HG03064 (cell line): ENCODE measurements around the gene TRPM3.

Source experiments
- ATAC-seq: cut with Tn5 transposase; IDR thresholded peaks from one replicate; pipeline ENCODE4 v1.9.1; 2021; ENCODE audit warnings: low read depth; ENCODE audit not compliant: unreplicated experiment

Gene TRPM3

DNA sequence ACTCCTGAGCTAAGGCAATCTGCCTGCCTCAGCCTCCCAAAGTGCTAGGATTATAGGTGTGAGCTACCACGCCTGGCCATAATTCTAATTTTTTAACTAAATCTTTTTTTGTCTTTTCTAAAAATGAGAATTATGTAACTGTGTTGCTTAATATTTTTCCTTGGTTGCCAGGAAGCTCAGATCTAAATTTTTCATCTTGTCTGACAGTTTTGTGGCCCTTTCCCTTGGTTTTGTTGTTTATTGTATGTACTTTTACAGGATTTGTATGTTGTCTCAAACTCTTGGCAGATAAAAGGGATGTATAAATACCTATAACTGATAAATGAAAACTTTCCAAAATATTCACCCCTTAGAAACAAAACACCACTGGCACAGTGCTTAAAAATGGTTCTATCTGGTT is 618.7 kb downstream of the TRPM3 start:
- ATAC-seq = no peak

DNA sequence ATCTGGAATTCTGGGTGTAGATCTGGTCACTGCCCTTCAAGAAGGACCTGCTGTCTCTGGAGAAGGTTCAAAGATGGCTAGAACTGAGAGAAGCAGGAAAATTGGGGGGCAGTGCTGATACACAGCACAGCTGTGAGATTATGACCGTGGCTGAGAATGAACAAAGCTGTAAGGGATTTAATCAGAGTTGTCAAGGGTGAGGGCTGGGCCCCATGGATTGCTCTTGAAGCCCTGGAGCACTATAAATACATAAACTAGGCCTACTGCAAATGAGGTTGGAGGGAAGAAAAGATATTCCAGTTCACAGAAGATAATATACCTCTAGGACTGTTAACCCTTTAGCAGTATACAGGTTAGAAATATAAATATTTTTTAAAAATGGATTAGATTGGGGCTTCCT is 620.6 kb downstream of the TRPM3 start:
- ATAC-seq = no peak

DNA sequence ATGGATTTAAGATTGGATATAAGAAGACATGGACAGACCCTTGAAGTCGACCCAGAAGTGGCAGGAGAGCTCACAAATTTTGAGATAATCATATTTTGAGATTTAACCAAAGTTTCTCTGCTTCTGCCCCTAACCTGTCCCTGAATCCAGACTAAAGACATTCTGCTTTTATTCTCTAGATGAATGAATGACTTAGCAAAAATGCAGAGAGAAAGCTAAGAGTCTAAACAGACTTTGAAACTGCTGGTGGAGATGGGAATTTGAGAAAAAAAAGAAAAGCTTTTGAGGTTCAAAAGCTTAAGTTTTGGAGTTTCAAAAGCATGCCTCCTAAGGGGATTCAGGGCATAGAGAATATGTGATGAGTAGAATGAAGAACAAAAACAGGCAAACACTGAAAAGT is 621.8 kb downstream of the TRPM3 start:
- no peak for ATAC-seq

DNA sequence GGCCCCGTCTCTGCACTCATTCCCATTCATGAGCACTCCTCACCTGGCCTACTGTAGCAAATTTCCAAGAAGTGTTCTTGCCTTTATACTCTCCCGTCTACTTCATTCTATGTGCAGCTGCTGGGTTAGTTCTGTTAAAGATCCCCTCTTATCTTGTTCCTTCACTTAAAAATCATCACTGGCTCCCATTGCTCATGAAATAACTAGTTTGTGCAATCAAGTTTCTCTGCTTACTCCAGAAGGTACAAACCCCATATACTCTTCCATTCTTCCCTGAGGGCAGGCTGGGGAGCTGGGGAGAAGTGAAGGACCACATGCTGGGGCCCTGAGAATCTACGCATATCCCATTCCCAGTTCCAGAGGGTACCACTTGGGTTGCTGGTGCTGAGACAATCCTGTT is 622.6 kb downstream of the TRPM3 start:
- ATAC-seq = no peak

DNA sequence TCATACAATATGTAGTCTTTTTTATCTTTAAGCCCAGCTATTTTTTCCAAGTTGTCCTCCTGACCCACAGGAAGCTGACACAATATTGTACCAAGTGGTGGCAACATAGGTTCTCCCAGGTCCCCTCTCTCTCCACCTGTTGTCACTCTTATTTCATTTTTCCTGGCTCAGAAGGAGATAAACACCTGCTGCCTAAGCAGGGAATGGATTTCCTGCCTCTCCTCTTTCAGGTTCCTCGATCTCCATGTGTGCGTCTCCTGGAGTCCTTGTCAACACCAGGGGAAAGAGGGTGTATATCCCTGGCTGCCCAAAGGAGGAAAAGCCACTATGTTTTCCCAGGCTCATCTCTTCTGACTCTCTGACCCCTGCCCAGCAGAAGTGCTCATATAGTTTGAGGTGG is 625.2 kb downstream of the TRPM3 start:
- ATAC-seq = no peak

DNA sequence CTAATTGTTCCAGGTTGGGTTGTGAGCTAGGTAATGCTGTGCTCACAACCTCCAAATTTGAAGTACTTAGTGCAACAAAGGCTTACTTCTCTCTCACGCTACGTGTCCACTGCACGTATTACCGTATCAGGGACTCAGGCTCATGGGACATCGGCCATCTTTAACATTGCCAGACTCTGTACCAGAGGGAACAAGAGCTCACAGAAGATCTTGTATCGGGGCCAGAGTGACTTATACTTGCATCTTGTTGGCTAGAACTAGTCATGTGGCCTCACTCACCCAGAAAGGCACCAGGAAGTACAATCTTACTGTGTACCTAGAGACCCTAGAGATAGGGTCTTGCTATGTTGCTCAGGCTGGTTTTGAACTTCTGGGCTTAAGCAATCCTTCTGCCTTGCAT is 625.9 kb downstream of the TRPM3 start:
- no peak for ATAC-seq

DNA sequence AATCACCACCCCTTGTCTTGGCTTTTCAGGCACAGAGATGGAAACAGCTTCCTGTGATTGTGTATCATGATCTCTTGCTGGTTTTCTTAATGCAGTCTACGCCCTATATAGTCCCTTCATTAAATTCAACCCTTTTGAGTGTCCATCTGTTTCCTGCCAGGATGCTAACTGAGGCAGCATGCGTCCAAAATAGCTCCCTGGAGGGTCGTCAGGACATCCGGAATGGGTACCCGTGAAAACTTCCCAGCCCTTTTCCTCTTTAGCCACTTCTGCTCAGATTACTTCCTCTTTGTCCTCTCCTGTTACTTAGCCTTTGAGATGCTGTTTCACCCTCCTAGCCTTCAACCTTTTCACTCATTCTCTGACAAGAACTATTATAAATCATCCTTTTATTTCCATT is 627.2 kb downstream of the TRPM3 start:
- ATAC-seq = no peak

DNA sequence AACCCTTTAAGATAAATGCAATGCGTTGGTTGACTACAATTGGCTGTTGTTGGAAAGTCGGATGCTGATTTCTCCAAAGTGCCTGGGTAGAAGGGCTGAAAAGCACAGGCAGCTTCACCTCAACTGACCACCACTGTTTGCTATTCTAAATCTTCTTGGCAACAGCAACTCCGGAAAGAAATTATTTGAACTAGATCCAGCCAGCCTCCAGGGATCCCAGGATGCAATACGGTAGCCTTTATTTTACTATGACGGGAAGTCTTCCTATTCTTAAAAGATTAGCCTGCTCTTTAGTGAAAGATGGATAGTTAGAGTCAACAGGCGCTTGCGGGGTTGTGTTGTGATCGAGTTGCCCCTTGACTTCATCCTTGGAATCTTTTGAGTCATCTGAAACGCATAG is 628.4 kb downstream of the TRPM3 start:
- no peak for ATAC-seq

DNA sequence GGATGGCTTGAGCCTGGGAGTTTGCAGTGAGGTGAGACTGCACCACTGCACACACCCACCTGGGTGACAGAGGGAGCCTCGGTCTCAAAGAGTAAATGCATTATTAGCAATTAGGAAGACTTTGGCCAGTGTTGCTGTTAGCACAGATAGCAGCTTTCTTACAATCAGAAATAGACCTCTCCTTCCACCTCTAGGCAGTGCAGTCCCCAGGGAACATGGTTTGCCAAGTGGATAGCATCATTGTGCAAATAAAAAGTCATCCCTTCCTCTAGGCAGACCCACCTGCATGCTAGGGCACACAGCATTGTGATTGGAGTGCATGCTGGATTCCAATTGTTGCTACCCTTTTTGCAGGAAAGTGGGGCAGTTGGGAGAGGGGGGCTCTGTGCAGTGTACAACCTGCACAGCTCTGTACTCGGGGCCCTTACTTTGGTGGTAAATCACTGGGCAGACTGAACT is 629.1 kb downstream of the TRPM3 start:
- no peak for ATAC-seq

DNA sequence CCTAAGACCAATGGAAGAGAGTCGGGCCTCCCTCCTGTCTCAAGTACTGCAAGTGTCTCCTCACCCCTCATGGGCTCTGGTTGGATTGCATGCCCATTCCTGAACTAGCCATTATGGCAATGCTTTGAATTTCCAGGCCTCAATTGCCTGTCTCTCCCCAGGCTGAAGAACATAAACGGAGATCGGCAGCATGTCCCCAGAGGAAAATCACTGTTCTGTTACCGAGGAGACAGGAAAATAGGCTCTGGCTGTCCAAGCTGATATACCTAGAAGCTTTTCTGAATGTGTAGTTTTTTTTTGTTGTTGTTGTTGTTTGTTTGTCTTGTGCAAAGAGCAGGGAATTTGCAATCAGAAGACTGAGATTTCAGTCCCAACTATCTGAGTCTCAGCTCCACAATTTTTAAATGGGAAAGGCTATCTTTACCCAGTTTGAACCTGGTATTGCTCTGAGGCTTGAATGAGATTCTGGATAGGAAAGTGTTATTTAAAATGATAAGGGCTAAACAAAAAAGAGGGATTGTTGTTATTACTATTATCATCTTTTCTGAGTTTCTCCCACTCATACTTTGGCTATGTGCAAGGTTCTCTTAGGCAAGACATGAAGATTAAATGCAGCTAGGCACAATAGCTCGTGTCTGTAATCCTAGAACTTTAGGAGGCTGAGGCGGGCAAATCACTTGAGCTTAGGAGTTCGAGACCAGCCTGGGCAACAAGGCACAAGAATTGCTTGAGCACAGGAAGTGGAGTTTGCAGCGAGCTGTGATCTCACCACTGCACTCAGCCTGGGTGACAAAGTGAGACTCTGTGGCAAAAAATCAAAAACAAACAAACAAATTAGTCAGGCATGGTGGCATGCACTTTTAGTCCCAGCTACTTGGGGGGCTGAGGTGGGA is 629.7 kb downstream of the TRPM3 start:
- ATAC-seq = no peak

DNA sequence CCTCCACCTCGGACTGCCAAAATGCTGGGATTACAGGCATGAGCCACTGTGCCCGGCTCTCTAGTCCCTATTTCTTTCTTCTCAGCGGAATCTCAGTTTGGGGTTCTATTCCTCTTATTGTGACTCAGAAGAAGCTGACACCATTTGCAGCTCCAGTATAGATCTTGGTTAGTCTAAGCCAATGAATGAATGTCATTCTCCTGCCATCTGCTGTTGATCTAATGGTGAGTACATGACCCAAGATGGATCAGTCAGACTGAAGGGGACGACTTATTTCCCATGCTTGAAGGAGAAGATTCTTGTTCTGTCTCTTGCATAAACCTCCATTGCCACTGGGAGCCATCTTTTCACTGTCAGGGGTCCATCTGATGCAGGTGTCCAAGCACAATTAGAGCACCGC is 630.9 kb downstream of the TRPM3 start:
- no peak for ATAC-seq

DNA sequence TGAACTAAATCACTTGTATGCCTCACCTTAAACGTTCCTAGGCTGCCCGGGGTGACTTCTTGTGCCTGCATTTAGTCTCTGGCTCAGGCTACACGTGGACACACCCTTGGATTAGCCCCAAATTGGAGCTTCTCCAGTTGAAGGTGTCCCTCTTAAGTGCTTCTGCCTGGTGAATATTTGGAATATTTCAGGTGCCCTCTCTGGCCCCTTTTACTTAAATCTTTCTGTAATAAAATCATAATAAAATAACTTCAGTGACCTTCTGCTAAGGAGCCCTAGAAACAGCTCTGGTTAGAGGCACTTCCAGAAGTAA is 632.7 kb downstream of the TRPM3 start:
- no peak for ATAC-seq

DNA sequence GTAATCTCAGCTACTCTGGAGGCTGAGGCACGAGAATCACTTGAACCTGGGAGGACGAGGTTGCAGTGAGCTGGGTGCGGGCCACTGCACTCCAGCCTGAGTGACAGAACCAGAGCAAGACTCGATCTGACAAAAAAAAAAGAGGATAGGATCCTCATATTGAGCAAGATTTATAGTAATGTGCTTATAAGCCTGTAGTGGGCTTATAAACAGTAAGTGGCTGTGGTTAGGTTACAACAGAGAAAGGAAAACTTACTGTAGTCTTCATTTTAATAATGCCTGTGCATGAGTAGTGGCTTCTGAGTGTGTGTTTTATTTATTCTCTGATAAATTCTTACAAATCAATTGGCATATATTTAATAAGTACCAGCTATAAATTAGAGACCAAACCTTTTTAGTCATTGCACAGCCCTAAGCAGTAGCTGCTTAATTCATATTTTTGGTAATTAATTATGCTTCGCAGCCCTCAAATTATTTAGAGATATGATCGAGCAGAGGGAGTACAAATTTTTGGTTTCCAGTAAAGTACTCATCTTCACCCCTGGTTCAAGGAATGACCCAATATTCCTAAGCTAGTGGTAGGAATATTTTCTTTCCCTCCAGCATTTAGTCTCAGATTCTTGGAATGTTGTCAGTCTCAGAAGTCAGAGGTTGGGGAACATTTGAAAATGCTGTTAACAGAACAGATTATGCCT is 633.2 kb downstream of the TRPM3 start:
- no peak for ATAC-seq

DNA sequence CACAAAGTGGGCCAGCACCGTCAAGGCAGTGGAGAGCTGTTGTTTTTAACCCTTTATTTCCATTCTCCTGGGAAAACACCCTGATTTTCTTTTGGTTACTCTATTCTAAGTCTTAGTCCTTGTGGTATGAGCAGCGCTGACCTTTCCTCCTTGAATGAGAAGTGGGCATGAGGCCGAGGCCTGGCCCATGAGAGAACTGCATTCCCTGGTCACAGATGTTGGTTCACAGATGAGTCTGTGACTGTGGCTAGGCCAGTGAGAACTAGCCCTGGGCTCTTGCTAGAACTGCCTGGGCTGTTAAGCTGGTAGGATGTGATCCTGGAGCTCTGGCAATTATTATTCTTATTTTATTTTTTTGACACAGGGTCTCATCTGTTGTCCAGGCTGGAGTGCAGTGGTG is 635.3 kb downstream of the TRPM3 start:
- ATAC-seq = no peak

DNA sequence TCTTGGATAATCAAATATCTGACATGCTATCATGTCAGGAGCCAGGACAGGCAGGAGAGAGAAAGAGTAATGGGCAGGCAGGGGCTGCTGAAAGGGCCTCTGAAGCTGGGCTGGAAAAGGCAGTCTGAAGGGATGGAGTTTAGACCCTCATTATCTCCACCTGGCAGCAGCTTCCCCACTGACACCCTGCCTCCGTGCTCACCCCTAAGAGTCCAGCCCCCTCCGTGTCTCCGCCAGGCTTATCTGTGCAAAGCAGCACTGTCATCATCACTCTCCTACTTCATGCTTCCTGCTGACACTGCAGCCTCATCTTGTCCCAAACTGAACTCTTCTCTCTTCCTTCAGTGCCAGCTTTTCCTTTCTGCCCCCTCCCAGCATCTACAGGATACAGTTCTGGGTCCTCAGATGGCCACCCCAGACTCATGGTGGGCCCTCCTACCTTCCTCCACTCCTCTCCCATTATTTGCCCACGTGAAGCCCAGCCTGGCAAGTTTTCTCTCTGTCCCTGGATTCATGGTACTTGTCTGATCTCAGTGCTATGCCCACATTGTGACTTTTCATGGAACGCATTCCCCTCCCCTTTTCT is 636.1 kb downstream of the TRPM3 start:
- no peak for ATAC-seq

DNA sequence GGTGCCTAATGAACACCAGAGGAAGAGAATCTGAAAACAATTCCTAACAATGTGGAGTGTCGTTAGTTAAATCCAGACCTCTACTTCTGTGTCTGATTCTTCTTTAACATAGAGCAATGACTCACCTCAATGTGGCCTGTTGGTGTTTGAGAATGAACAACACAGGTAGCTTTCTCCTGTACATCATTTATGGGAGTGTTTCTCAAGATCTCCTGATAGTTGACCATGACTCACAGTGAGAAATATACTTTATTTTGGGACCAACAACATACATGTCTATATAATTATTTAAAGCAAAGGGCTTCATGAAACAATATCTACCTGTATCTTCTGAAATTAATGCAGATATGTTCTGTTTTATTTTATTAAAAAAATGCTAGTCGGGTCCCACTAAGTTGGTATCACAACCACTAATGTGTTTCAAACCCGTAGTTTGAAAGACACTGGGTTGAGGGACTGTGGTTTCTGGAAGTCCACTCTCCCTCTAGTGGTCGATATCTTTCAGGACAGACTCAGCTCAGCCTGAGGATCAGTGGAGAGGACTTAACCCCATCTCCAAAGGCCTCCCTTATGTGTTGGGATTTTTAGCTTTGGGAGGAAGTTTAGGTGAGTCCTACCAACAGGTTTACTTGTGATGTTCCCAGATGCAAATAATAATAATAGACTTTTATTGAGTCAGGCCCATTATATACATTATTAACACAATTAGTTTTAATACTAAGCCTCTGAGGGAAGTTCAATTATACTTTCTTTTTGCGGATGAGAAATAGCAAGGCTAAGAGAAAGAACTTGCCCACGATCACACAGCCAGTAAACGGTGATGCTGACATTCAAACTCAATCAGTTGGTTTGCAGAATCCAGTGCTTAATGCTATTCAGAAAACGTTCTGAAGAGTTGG is 636.9 kb downstream of the TRPM3 start:
- ATAC-seq = no peak

DNA sequence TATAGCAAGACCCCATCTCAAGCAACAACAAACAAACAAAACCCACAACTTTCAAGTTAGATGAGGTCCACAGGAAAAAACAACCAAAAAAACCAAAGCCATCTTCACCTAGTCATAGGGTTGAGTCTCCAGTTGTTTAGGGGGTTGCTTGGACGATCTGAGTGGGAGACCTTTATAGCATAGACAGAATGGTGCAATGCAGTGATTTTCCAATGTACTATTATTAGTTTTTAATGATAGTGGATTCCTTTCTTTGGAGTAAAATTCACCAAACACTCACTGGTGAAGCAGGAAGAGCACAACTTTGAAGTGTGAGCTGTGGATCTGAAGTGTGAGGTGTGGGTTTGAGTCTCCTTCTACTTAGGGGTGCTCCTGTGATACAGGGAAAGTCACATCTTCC is 640.0 kb downstream of the TRPM3 start:
- no peak for ATAC-seq

DNA sequence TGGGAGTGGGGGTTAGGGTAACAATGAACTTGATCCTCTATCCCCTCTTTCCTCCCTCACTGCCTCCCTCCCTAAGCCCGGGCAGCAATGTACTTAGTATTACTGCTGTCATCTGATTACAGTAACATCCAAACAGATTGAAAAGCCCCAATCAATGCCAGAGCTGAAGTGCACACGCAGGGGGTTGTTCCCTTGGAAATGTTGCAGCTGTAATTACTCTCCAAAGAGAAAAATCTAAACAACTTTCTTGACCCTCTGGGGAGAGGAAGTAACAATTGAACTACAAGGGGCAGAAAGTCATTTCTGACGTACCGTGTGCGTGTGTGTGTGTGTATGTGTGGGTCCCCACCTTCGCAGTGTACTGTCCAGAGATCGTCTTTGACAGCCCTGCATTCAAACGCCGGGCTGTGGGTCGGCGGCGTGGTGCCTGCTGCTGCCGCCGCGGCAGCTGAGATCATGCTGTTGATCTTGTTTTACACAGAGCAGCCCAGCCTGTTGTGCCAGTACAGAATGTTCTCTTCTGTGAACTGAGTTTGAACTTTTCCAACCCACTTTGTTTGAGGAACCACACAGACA is 640.9 kb downstream of the TRPM3 start:
- ATAC-seq = no peak

DNA sequence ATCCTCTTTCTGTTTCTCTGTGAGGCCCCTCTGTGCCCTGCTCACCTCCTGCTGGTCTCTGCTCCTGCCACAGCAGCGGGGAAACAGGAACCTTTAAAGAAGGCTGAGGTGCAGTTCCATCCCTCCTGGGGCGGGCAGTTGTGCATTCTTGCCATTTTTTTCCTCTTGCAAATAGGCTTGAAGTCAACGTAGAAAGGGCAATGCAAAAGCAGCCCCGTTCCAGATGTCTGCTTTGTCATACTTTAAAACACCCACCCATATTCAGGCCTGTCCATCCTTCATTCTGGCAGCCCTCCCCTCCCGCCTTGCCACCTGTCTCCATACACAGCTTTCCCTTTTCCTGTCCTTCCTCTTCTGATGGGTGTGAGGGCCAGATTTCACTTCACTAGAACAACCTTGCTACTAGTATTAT is 641.5 kb downstream of the TRPM3 start:
- ATAC-seq = no peak
